GM12873 (cell line): Measurements from ENCODE around the gene ACSL5.

Experiments
- CTCF ChIP-seq: IDR thresholded peaks from 2 replicates; pipeline ENCODE4 v1.5.1; 2012; ENCODE audit warnings: low read depth, mild to moderate bottlenecking, moderate library complexity, low read length, control low read depth; ENCODE audit not compliant: insufficient read depth; ENCODE audit errors: missing control alignments

ACSL5 gene

GRCh38 chr10:112373912-112374338 is at the start of gene ACSL5:
Gene ACSL5, plus strand, starts transcription at chr10:112374116. Its CDS starts 20,831 bp downstream, at chr10:112394947.
- TF ChIP-seq CTCF, result no peak

GRCh38 chr10:112327678-112328077 is 46.2 kb upstream of the ACSL5 start:
- no peak for TF ChIP-seq CTCF

GRCh38 chr10:112330162-112330561 is 43.8 kb upstream of the ACSL5 start:
- TF ChIP-seq CTCF, result no peak

- TF ChIP-seq CTCF, result no peak
These were observed 43.2 kb upstream of the ACSL5 start for GRCh38 chr10:112330607-112331160.

- no peak for TF ChIP-seq CTCF
These were observed 41.9 kb upstream of the ACSL5 start for GRCh38 chr10:112332022-112332421.

- no peak for TF ChIP-seq CTCF
These were observed 41.2 kb upstream of the ACSL5 start for GRCh38 chr10:112332509-112333228.

- no peak for TF ChIP-seq CTCF
These were observed 40.5 kb upstream of the ACSL5 start for GRCh38 chr10:112333452-112333851.
